Loucy (cell line): Measurements from ENCODE around the gene NIN.

Experiments
- H2AFZ ChIP-seq: fragments of 200-600 bp; sonication (generic); 2 replicates; pipeline ENCODE4 v1.6.0; 2016; ENCODE audit warnings: antibody characterized with exemption, mild to moderate bottlenecking, low read length, moderate library complexity
- H3F3A ChIP-seq: fragments of 200-600 bp; 2 replicates; pipeline ENCODE4 v1.6.0; 2016; ENCODE audit warnings: antibody characterized with exemption, low read depth, mild to moderate bottlenecking
- H3K27me3 ChIP-seq: fragments of 200-600 bp; sonication (generic); 2 replicates; pipeline ENCODE4 v1.6.1; 2014; ENCODE audit warnings: low read length, mild to moderate bottlenecking; ENCODE audit not compliant: insufficient read depth, poor library complexity, severe bottlenecking
- H3K36me3 ChIP-seq: fragments of 200-600 bp; sonication (generic); 2 replicates; pipeline ENCODE4 v1.6.1; 2016; ENCODE audit warnings: low read length; ENCODE audit not compliant: insufficient read depth
- H3K4me1 ChIP-seq: fragments of 200-600 bp; sonication (generic); 2 replicates; pipeline ENCODE4 v1.5.1; 2014; ENCODE audit warnings: low read length, mild to moderate bottlenecking; ENCODE audit not compliant: insufficient read depth, poor library complexity, severe bottlenecking
- H3K4me2 ChIP-seq: fragments of 200-600 bp; sonication (generic); 2 replicates; pipeline ENCODE4 v1.6.0; 2014; ENCODE audit warnings: antibody characterized with exemption, low read length, low read depth, mild to moderate bottlenecking; ENCODE audit not compliant: poor library complexity, severe bottlenecking
- H3K4me3 ChIP-seq: fragments of 200-600 bp; sonication (generic); 2 replicates; pipeline ENCODE4 v1.5.1; 2014; ENCODE audit warnings: low read length, mild to moderate bottlenecking, mixed read lengths; ENCODE audit not compliant: poor library complexity, severe bottlenecking
- H3K79me2 ChIP-seq: fragments of 200-600 bp; sonication (generic); 2 replicates; pipeline ENCODE4 v1.6.1; 2014; ENCODE audit warnings: low read length; ENCODE audit not compliant: insufficient read depth
- H3K9ac ChIP-seq: fragments of 200-600 bp; sonication (generic); 2 replicates; pipeline ENCODE4 v1.6.0; 2014; ENCODE audit warnings: mild to moderate bottlenecking, low read depth, low read length, moderate library complexity; ENCODE audit not compliant: poor library complexity, severe bottlenecking
- H3K9me2 ChIP-seq: fragments of 200-600 bp; sonication (generic); replicated peaks from 2 replicates; pipeline ENCODE4 v1.6.1; 2016; ENCODE audit warnings: low read depth, low read length, mixed read lengths
- H3K9me3 ChIP-seq: fragments of 200-600 bp; sonication (generic); 2 replicates; pipeline ENCODE4 v1.6.1; 2014; ENCODE audit warnings: mild to moderate bottlenecking, antibody characterized with exemption, low read length, low read depth; ENCODE audit not compliant: insufficient read depth
- H4K20me1 ChIP-seq: fragments of 200-600 bp; sonication (generic); 2 replicates; pipeline ENCODE4 v1.6.0; 2014; ENCODE audit warnings: antibody characterized with exemption, low read length, mild to moderate bottlenecking; ENCODE audit not compliant: insufficient read depth, poor library complexity, severe bottlenecking
- CTCF ChIP-seq: fragments of 200-600 bp; sonication (generic); conservative IDR thresholded peaks from 2 replicates; pipeline ENCODE4 v1.5.1; 2014; ENCODE audit warnings: mild to moderate bottlenecking, antibody characterized with exemption, low read length
- EZH2phosphoT487 ChIP-seq: fragments of 200-600 bp; IDR thresholded peaks from 2 replicates; pipeline ENCODE4 v1.6.1; 2018; ENCODE audit warnings: antibody characterized with exemption, mild to moderate bottlenecking, moderate library complexity, borderline replicate concordance

NIN gene

GRCh38 chr14:50714450-50715073, 116.4 kb downstream of the NIN start:
- TF ChIP-seq EZH2phosphoT487 (no peak), CTCF (peak; percentile 76)
- no peaks in the 10 kb centered on the region for H4K20me1 ChIP-seq
- H3K4me3 ChIP-seq, result no peak overlapping the region
- H3K9me3 ChIP-seq, result no peaks in the 10 kb centered on the region
- no peaks in the 10 kb centered on the region for H3F3A ChIP-seq
- no peaks in the 10 kb centered on the region for H3K27me3 ChIP-seq
- no peak overlapping the region; the same call in 1 of the 2 replicates for H2AFZ ChIP-seq
- H3K36me3 ChIP-seq, result no peaks in the 10 kb centered on the region
- no peaks in the 10 kb centered on the region for H3K4me1 ChIP-seq
- no peaks in the 10 kb centered on the region for H3K9me2 ChIP-seq
- H3K79me2 ChIP-seq, result no peaks in the 10 kb centered on the region
- H3K4me2 ChIP-seq, result no peak overlapping the region
- no peak overlapping the region for H3K9ac ChIP-seq

GRCh38 chr14:50711043-50711442, 119.9 kb downstream of the NIN start:
- Histone ChIP-seq H3K4me1 (no peaks in the 10 kb centered on the region), H3K9me2 (no peaks in the 10 kb centered on the region), H3K79me2 (no peaks in the 10 kb centered on the region), H3K4me3 (no peak overlapping the region), H3F3A (no peaks in the 10 kb centered on the region), H3K9ac (no peak overlapping the region), H3K27me3 (no peaks in the 10 kb centered on the region), H4K20me1 (no peaks in the 10 kb centered on the region), H3K9me3 (no peaks in the 10 kb centered on the region), H3K36me3 (no peaks in the 10 kb centered on the region), H2AFZ (no peak overlapping the region), H3K4me2 (no peak overlapping the region)
- no peak for TF ChIP-seq EZH2phosphoT487
- TF ChIP-seq CTCF, result no peak

- TF ChIP-seq CTCF (no peak), EZH2phosphoT487 (no peak)
- no peaks in the 10 kb centered on the region for H4K20me1 ChIP-seq
- no peaks in the 10 kb centered on the region for H3K4me1 ChIP-seq
- no peak overlapping the region for H2AFZ ChIP-seq
- no peaks in the 10 kb centered on the region for H3K9me3 ChIP-seq
- no peak overlapping the region for H3K4me3 ChIP-seq
- H3K36me3 ChIP-seq, result no peaks in the 10 kb centered on the region
- no peak overlapping the region for H3K4me2 ChIP-seq
- H3K9me2 ChIP-seq, result no peaks in the 10 kb centered on the region
- H3K27me3 ChIP-seq, result no peaks in the 10 kb centered on the region
- H3F3A ChIP-seq, result no peaks in the 10 kb centered on the region
- no peaks in the 10 kb centered on the region for H3K79me2 ChIP-seq
- H3K9ac ChIP-seq, result no peak overlapping the region
Measured at GRCh38 chr14:50705026-50705593, 125.9 kb downstream of the NIN start.
